ENCODE results near the gene IL4I1. TPM values are rescaled to one million over a fixed set of nuclear protein-coding genes. Genes with fewer than 3 reads are reported as not detected.

Gene IL4I1
- polyA plus RNA-seq, 1 experiment: 0.30 TPM

DNA sequence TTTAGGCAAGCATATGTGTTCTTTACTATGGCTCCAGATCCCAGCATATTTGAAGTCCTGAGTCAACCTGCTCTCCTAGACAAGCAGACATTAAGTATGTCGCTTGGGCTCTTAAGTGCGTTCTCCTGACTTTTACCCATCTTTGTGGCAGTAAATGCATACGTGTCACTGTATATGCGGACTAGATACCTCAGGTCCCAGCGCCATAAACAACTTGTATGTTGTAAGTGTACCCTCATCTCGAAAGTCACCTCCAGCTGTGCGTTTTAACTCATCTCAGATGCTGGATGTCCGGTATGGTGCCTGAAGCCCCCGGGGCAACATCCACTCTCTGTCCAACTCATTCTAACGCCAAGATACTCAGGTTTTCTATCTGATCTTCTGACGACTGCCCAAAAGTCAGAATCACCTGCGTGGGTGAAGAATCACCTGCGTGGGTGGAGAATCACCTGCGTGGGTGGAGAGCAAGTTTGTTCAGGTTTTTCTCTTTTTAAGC, 44.0 kb downstream of the IL4I1 start:
- Histone ChIP-seq H3K9me3 (ENCODE audit: control insufficient read depth, insufficient read depth, low read length) (peaks cover 6% of the 10 kb centered on the region), H3K4me3 (ENCODE audit: low read depth, low read length) (peak overlapping the region; percentile 84), H3K27me3 (ENCODE audit: control insufficient read depth, insufficient read depth, low read length) (no peaks in the 10 kb centered on the region), H3K27ac (ENCODE audit: low read depth, low read length) (no peak overlapping the region)
- ChIA-PET CTCF (no interaction called here), POLR2A (interaction anchor here (0.7 to 1.4 kb wide), 2 partner anchors 17 to 43 kb away, joined by 3 to 7 read pairs; no protein-coding TSS in a partner anchor)
- no peak for DNase-seq (ENCODE audit: low read depth, low spot score)
- TF ChIP-seq, protein P1, sequence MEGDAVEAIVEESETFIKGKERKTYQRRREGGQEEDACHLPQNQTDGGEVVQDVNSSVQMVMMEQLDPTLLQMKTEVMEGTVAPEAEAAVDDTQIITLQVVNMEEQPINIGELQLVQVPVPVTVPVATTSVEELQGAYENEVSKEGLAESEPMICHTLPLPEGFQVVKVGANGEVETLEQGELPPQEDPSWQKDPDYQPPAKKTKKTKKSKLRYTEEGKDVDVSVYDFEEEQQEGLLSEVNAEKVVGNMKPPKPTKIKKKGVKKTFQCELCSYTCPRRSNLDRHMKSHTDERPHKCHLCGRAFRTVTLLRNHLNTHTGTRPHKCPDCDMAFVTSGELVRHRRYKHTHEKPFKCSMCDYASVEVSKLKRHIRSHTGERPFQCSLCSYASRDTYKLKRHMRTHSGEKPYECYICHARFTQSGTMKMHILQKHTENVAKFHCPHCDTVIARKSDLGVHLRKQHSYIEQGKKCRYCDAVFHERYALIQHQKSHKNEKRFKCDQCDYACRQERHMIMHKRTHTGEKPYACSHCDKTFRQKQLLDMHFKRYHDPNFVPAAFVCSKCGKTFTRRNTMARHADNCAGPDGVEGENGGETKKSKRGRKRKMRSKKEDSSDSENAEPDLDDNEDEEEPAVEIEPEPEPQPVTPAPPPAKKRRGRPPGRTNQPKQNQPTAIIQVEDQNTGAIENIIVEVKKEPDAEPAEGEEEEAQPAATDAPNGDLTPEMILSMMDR (IDR thresholded peaks at IDR 0.05; ENCODE audit: low read depth, low read length): no peak

DNA sequence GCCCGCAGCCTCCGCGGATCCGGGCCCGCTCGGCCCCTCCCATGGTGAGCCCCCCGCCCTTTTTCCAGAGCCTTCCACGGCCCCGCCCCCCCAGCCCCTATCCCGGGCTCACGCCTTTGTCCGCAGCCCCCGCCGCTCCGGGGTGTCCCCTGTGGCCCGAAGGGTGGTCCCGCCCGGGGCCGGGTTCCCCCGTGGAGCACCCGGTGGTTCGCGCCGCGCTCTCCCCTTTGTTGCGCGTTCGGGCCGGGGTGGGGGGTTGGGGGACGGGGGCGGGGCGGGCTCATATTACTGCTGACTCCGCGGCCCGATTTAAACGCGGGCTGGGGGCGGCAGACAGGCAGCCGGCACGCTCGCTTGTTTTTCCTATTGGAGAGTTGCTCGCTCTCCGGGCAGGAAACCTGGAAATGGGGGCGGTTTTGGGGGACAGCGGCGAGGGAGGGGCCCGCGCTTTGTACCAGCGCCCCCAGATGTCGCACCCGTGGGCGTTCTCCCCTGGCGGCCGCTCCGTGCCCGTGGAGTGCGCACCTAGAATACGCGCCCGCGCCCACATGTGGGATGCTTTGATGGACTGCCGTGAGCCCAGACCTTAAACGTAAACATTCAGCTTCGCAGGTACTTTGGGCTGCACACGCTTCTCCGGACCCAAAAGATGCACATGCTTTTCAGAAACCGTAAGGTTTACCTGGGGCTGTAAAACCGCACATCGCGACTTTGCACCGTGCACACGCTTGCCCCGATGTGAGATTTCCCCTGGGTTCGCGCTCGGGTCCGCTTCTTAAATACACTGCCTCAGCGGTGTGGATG, 45.0 kb downstream of the IL4I1 start:
- CTCF ChIA-PET: interaction anchor here (1.4 kb wide), 1 partner anchor 38 kb away, joined by 3 read pairs; the partner anchor contains the start of gene FUZ
- peak overlapping the region; percentile 84 for H3K4me3 ChIP-seq (ENCODE audit: low read depth, low read length)
- POLR2A ChIA-PET: interaction anchor here (1.2 to 2.0 kb wide), 4 partner anchors 17 to 211 kb away, joined by 3 to 13 read pairs (median 10); partner anchors contain the start of genes AKT1S1 and TBC1D17
- TF ChIP-seq, protein P1 (IDR thresholded peaks at IDR 0.05; ENCODE audit: low read depth, low read length): no peak
- H3K27ac ChIP-seq (ENCODE audit: low read depth, low read length): peak overlapping the region; percentile 39
- H3K27me3 ChIP-seq (ENCODE audit: control insufficient read depth, insufficient read depth, low read length): no peaks in the 10 kb centered on the region
- peaks cover 6% of the 10 kb centered on the region for H3K9me3 ChIP-seq (ENCODE audit: control insufficient read depth, insufficient read depth, low read length)
- DNase-seq (ENCODE audit: low read depth, low spot score): no peak

DNA sequence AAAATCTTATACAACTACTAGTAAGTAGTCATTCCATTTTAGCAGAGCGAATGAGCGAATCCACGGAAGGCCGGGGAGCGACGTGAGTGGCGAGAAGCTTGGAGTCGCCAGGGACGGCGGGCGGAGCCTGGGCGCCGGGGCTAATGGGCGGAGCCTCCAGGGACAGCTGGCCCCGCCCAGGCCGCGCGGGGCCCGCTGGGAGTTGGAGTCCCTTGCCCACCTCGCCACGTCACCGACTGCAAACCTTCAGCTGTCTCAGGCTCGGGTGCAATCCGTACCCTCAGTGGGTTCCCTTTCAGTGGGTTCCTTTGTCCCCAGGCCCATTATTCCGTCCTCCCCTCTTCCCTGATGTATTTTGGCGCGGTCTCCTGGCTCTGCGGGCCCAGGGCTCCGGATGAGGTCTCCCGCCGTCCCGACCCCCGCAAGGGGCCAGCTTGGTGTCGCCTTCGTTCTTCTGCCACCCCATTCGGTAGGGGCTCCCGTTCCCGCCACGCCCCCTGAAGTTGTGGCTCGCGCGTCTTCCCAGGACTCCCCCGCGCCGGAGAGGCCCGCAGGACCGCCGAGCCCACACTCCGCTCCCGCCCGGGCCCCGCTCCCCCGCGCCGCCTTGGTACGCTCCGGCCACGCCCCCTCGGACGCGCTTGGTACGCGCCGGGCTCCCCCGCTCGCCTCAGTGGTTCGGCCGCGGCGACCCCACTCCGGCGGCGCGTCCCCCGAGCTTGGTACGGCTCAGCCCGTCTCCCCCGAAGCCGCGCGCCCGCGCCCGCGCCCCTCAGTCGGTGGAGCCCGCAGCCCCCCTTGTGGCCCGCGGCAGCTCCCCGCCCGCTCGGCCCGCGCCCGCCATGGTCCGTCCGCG, 46.0 kb downstream of the IL4I1 start, which contains the start of gene PTOV1:
PTOV1 (plus strand) TSS at position 673 of the 856 bp plus-strand sequence.
- peak; percentile 71 for DNase-seq (ENCODE audit: low read depth, low spot score)
- Histone ChIP-seq H3K27me3 (ENCODE audit: control insufficient read depth, insufficient read depth, low read length) (no peaks in the 10 kb centered on the region), H3K4me3 (ENCODE audit: low read depth, low read length) (peak within 1 kb of the TSS; percentile 84), H3K27ac (ENCODE audit: low read depth, low read length) (peak within 1 kb of the TSS; percentile 100), H3K9me3 (ENCODE audit: control insufficient read depth, insufficient read depth, low read length) (peaks cover 6% of the 10 kb centered on the region)
- ChIA-PET POLR2A (interaction anchor here (0.6 to 2.0 kb wide), 9 partner anchors 8 to 210 kb away, joined by 3 to 16 read pairs (median 6); partner anchors contain the start of genes AKT1S1, AP2A1, FUZ and TBC1D17), CTCF (interaction anchor here (0.8 to 1.4 kb wide), 2 partner anchors 8 to 37 kb away, joined by 3 read pairs; partner anchors contain the start of gene FUZ)
- TF ChIP-seq, protein P1 (IDR thresholded peaks at IDR 0.05; ENCODE audit: low read depth, low read length): no peak

DNA sequence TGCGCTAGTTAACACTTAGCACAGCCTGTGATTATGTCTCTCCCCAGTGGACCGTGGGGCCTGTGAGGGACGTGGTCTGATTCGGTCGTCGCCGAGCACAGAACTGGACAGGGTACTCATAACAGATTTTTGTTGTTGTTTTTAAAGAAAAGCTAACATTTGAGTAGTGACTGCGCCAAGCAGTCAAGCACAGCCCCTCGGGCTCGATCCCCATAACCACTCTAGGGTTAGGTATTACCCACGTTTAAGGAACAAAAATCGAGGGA, 46.5 kb downstream of the IL4I1 start:
- Histone ChIP-seq H3K4me3 (ENCODE audit: low read depth, low read length) (peak overlapping the region; percentile 84), H3K27me3 (ENCODE audit: control insufficient read depth, insufficient read depth, low read length) (no peaks in the 10 kb centered on the region), H3K27ac (ENCODE audit: low read depth, low read length) (no peak overlapping the region), H3K9me3 (ENCODE audit: control insufficient read depth, insufficient read depth, low read length) (peaks cover 6% of the 10 kb centered on the region)
- TF ChIP-seq, protein P1 (IDR thresholded peaks at IDR 0.05; ENCODE audit: low read depth, low read length): no peak
- no peak for DNase-seq (ENCODE audit: low read depth, low spot score)
- POLR2A ChIA-PET: interaction anchor here (0.8 to 2.0 kb wide), 8 partner anchors 9 to 210 kb away, joined by 3 to 16 read pairs (median 6); partner anchors contain the start of genes AKT1S1, AP2A1, FUZ and TBC1D17
- CTCF ChIA-PET: interaction anchor here (0.8 to 1.4 kb wide), 2 partner anchors 9 to 37 kb away, joined by 3 read pairs; partner anchors contain the start of gene FUZ
